Heart left ventricle (tissue), 16 donors: ENCODE results near the gene IGF1R. TPM values are rescaled to one million over a fixed set of nuclear protein-coding genes. Genes with fewer than 3 reads are reported as not detected.

Experiments used
- ATAC-seq, 4 donors: fragments of 200-7000 bp; cut with Tn5 transposase; one replicate each; pipeline ENCODE4 v1.9.1; 2020 to 2022; ENCODE audit warnings: moderate library complexity in 4 of 4, mild to moderate bottlenecking in 3 of 4, moderate number of reproducible peaks in 1 of 4
- DNase-seq, 5 donors: peaks; one replicate each; pipeline ENCODE4 v3.0.0-alpha.2; 2020
- H3K27ac ChIP-seq, 12 donors: fragments of 200-600 bp; sonication (generic) in 4 of 12; one replicate each; pipeline versions ENCODE4 v1.5.0 to v1.8.0; 2016 to 2022; ENCODE audit warnings: mild to moderate bottlenecking in 2 of 12
- H3K27me3 ChIP-seq, 9 donors: fragments of 200-600 bp; sonication (generic) in 2 of 9; one replicate each; pipeline versions ENCODE4 v1.5.1 to v1.8.0; 2016 to 2022; ENCODE audit warnings: mild to moderate bottlenecking in 3 of 9
- H3K36me3 ChIP-seq, 9 donors: fragments of 200-600 bp; sonication (generic) in 2 of 9; one replicate each; pipeline versions ENCODE4 v1.5.0 to v1.8.0; 2018 to 2022; ENCODE audit warnings: mild to moderate bottlenecking in 2 of 9
- H3K4me1 ChIP-seq, 12 donors: fragments of 200-600 bp; sonication (generic) in 4 of 12; one replicate each; pipeline versions ENCODE4 v1.5.0 to v1.8.0; 2016 to 2022; ENCODE audit warnings: mild to moderate bottlenecking in 3 of 12
- H3K4me3 ChIP-seq, 12 donors: fragments of 200-600 bp; sonication (generic) in 4 of 12; one replicate each; pipeline versions ENCODE4 v1.5.0 to v1.8.0; 2017 to 2022; ENCODE audit warnings: mild to moderate bottlenecking in 9 of 12, moderate library complexity in 4 of 12
- H3K9me3 ChIP-seq, 12 donors: fragments of 200-600 bp; sonication (generic) in 4 of 12; one replicate each; pipeline versions ENCODE4 v1.5.0 to v1.8.0; 2016 to 2022; ENCODE audit warnings: mild to moderate bottlenecking in 1 of 12
- CTCF ChIP-seq, 12 donors: fragments of 200-600 bp; sonication (generic) in 4 of 12; IDR thresholded peaks; one replicate each; pipeline versions ENCODE4 v1.5.0 to v1.8.0; 2018 to 2022; ENCODE audit warnings: antibody characterized with exemption in 12 of 12, mild to moderate bottlenecking in 5 of 12
- POLR2A ChIP-seq, 2 donors: fragments of 450-650 bp; IDR thresholded peaks; one replicate each; pipeline ENCODE4 v1.6.1; 2017; ENCODE audit warnings: antibody characterized with exemption in 2 of 2, mild to moderate bottlenecking in 2 of 2, moderate library complexity in 2 of 2
- WGBS, 4 donors: extraction: QIAGEN DNeasy Blood & Tissue Kit in 2 of 4; methylation state at CpG; one replicate each; pipeline versions ENCODE4 v1.1.5 to v1.1.7; 2013 to 2018; 5-methylcytosine and 5-hydroxymethylcytosine counted together
- intact Hi-C, 10 donors: fragments of 100-400 bp; cut with DNase I; formaldehyde crosslinking; loops; one replicate each; pipeline versions ENCODE4 v1.11.1 to v1.14.2; 2022
- polyA plus RNA-seq, 2 donors: library from polyadenylated mRNA; stranded (reverse); fragments of 200-250 nt; gene quantifications; one replicate each; pipeline ENCODE4 v1.2.3, GENCODE V29; 2013
- total RNA-seq, 9 donors: library from RNA; depleted of rRNA in 2 of 9; stranded (reverse); fragments of >200 nt in 2 of 9; fragmentation: NEBNext Ultra II Directional in 3 of 9; extraction: Animal tissue kit (Norgen Biotek cat#: 25700) in 3 of 9; gene quantifications; one replicate each; pipeline versions ENCODE4 v1.1.0 to v1.2.4, GENCODE V29; 2016 to 2023
- donor health status: ischemic (EF 13 %, LVEDD 7.1; RV severe dilation, severe dysfunction).
- donor health status: healthy with polysubstance abuse.
- donor health status: DM: no; HTN: yes; CAD: no.
- donor health status: DM: no; HTN: no; CAD: no.
- donor health status: ischemic (EF 25% LVEDD 6.9; RV normal size, moderate dysfunction).
- donor health status: ischemic (EF 25% LVEDD 5.7; RV mildly dilated, moderate dysfunction).
- donor health status: healthy.
- donor health status: DM: yes; HTN: yes; CAD: no.
- donor health status: ischemic (EF 35%, LVEDD 5.7; RV mildly dilated, moderate dysfunction).
- donor health status: nonischemic (EF 11% LVEDD 7.7; RV severe dilation, severe dysfunction).
- donor health status: DM: yes; HTN: yes; CAD: no.
- donor health status: PGD.
- donor health status: ischemic (EF 29% LVEDD 5.4; RV normal size, mild dysfunction).
- donor health status: nonischemic (EF 23%, LVEDD 6.1; RV moderate dilation, normal function).

IGF1R gene
- total and polyA plus RNA-seq, 11 donors, result 7.4 to 93.1 (median 40.5) TPM

- TF ChIP-seq POLR2A (IDR thresholded peaks at IDR 0.05), result no peak
- TF ChIP-seq CTCF (IDR thresholded peaks at IDR 0.05), result no peak
- Histone ChIP-seq H3K4me1 (peaks cover 0 to 19% (median 6%) of the 10 kb centered on the region in 12 donors), H3K4me3 (no peak overlapping the region), H3K36me3 (peaks cover 0 to 52% (median 10%) of the 10 kb centered on the region in 9 donors), H3K9me3 (no peaks in the 10 kb centered on the region), H3K27ac (no peak overlapping the region), H3K27me3 (no peaks in the 10 kb centered on the region)
- WGBS, 4 donors, result 91 to 95% (median 93%) methylated on average over 4 of the region's 4 CpGs
- no peak for DNase-seq
- intact Hi-C loops, result loop anchor here in 1 of 10 donors (10.0 kb wide), 1 partner anchor 170 kb away; no protein-coding TSS in a partner anchor
- no peak for ATAC-seq
These were observed 246.0 kb downstream of the IGF1R start for GRCh38 chr15:98894312-98894711.

DNA sequence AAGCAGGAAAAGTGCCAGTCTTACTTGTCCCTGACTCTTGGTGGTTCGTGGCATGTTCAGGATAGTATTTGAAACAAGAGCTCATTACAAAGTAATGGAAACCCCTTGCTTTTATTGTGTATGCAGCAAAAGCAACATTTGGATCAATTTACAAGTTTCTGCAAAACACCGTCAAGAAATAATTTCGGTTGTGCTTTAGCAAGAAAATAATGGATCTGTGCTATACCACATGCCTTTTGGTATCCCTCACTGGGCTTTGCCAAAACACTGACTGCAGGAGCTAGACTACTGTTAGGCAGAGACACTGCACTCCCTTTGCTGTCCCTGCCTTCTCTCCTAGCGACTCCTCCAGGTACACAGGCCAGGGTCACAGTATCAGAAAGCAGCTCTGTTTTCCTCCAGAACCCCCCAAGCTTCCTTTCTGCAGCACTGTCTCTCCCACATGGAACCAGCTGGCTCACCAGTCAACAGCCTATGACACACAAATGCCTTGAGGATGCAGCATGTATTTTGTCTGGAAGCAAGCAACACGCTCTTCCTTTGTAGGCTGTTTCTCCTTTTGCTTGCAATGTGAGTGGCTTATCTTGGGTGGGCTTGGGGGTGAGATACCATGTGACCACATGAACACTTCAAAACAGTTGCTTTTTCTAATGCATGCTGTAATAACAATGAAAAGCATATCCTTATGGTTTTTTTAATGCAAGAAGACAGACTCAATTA is 247.8 kb downstream of the IGF1R start:
- 79 to 89% (median 84%) methylated on average over 5 of the region's 5 CpGs for WGBS, 4 donors
- peaks cover 0 to 33% (median 7%) of the 10 kb centered on the region in 12 donors for H3K4me1 ChIP-seq
- intact Hi-C loops, result loop anchor here in 1 of 10 donors (10.0 kb wide), 1 partner anchor 169 kb away; no protein-coding TSS in a partner anchor
- no peak for DNase-seq
- no peak for TF ChIP-seq POLR2A (IDR thresholded peaks at IDR 0.05)
- no peak for TF ChIP-seq CTCF (IDR thresholded peaks at IDR 0.05)
- peaks cover 0 to 60% (median 10%) of the 10 kb centered on the region in 9 donors for H3K36me3 ChIP-seq
- peak in 3 of 4 donors; percentile 15 to 72 (median 24) for ATAC-seq
- no peaks in the 10 kb centered on the region for H3K9me3 ChIP-seq
- H3K27ac ChIP-seq, result peak overlapping the region in 8 of 12 donors; percentile 8 to 63 (median 32)
- H3K27me3 ChIP-seq, result no peaks in the 10 kb centered on the region
- H3K4me3 ChIP-seq, result no peak overlapping the region

DNA sequence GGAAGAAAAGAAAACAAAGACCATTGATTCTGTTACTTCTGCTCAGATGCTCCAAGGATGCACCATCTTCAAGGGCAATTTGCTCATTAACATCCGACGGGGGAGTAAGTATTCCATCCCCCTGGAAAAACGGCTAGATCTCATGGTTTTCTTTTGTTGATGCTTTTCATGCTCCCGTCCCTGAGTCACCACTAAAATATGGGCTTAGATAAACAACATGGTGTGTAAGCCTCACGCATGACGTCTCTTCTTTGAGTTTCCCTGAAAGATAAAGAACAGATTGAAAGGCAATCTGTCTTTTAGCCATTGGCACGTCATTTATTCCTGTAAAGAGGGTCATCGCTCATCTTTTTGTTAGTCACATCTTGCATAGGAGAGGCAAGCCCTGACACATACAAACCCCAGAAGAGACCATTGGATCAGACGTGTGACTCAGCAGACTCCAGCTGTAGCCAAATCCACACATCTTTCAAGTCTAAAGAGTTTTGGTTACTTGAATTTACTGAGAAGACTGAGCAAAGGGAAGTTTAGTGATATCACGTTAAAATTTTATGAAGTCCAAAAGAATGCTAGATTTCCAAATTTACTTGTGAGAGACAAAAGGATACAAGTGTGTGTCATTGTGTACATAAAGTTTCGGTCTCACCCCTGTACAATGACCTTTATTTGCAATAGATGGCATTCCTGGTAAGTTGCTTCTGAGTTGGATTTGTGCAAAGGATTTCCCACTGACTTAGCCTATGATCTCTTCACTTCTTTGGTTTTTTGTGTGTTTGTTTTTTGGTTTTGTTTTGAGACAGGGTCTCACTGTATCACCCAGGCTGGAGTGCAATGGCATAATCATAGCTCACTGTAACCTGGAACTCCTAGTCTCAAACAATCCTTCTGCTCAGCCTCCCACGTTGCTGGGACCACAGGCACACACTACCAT is 248.7 kb downstream of the IGF1R start:
- no peaks in the 10 kb centered on the region for H3K9me3 ChIP-seq
- no peak overlapping the region for H3K4me3 ChIP-seq
- DNase-seq (peak in 1 of 5 donors; percentile 52), ATAC-seq (peak; percentile 28 to 92 (median 70))
- no peaks in the 10 kb centered on the region for H3K27me3 ChIP-seq
- intact Hi-C loops, result loop anchor here in 1 of 10 donors (10.0 kb wide), 1 partner anchor 168 kb away; no protein-coding TSS in a partner anchor
- H3K36me3 ChIP-seq, result peaks cover 0 to 58% (median 7%) of the 10 kb centered on the region in 9 donors
- 73 to 80% (median 77%) methylated on average over 12 of the region's 12 CpGs for WGBS, 4 donors
- H3K27ac ChIP-seq, result peak overlapping the region in 8 of 12 donors; percentile 26 to 73 (median 42)
- TF ChIP-seq CTCF (IDR thresholded peaks at IDR 0.05) (no peak), POLR2A (IDR thresholded peaks at IDR 0.05) (no peak)
- H3K4me1 ChIP-seq, result peaks cover 0 to 39% (median 7%) of the 10 kb centered on the region in 12 donors
